OCI-LY7 (cell line): Measurements from ENCODE around the gene ENKD1. TPM values are rescaled to one million over a fixed set of nuclear protein-coding genes. Genes with fewer than 3 reads are reported as not detected.
A peak's percentile ranks its signal among the peaks of the same experiment; 100 is the strongest.

ENCODE experiments used
- BruUV-seq: library from RNA; stranded (reverse); fragments of 400-500 nt; replicated peaks from 2 replicates; lab custom pipeline; 2021; lab: Mats Ljungman, UMichigan
- CTCF ChIA-PET: fragments of 300-600 bp; sonication (Branson Sonifier 250); formaldehyde crosslinking; loops from one replicate; lab custom pipeline; 2022; ENCODE audit warnings: antibody characterized with exemption; ENCODE audit not compliant: unreplicated experiment; lab: Charles Lee
- POLR2A ChIA-PET: fragments of 300-600 bp; sonication (Branson Sonifier 250); formaldehyde crosslinking; loops from one replicate; lab custom pipeline; 2022; ENCODE audit warnings: antibody characterized with exemption; lab: Charles Lee
- DNase-seq: peaks from one replicate; pipeline ENCODE4 v3.0.0-alpha.2; 2015; ENCODE audit warnings: low spot score
- H2AFZ ChIP-seq: fragments of 200-600 bp; sonication (generic), shearing (Covaris generic); 2 replicates; pipeline ENCODE4 v1.6.1; 2014; ENCODE audit warnings: mild to moderate bottlenecking, antibody characterized with exemption, low read length, moderate library complexity
- H3K27ac ChIP-seq: fragments of 200-600 bp; sonication (generic); 2 replicates; pipeline ENCODE4 v1.5.1; 2014; ENCODE audit warnings: mixed run types, low read depth, mild to moderate bottlenecking, moderate library complexity, low read length, inconsistent platforms; ENCODE audit not compliant: poor library complexity, severe bottlenecking
- H3K36me3 ChIP-seq: fragments of 200-600 bp; sonication (generic); 2 replicates; pipeline ENCODE4 v1.6.1; 2014; ENCODE audit warnings: mild to moderate bottlenecking, antibody characterized with exemption, low read length, moderate library complexity, mixed read lengths; ENCODE audit not compliant: insufficient read depth
- H3K4me1 ChIP-seq: fragments of 200-600 bp; sonication (generic); 2 replicates; pipeline ENCODE4 v1.5.1; 2014; ENCODE audit warnings: mild to moderate bottlenecking, low read length; ENCODE audit not compliant: insufficient read depth, poor library complexity, severe bottlenecking
- H3K4me2 ChIP-seq: fragments of 200-600 bp; sonication (generic); 2 replicates; pipeline ENCODE4 v1.6.1; 2014; ENCODE audit warnings: mild to moderate bottlenecking, low read length
- H3K4me3 ChIP-seq: fragments of 200-600 bp; sonication (generic); 2 replicates; pipeline ENCODE4 v1.5.1; 2014; ENCODE audit warnings: mild to moderate bottlenecking, low read depth, low read length; ENCODE audit not compliant: poor library complexity, severe bottlenecking
- H3K79me2 ChIP-seq: fragments of 200-600 bp; sonication (generic); 2 replicates; pipeline ENCODE4 v1.6.1; 2016; ENCODE audit warnings: low read depth, mild to moderate bottlenecking, low read length, moderate library complexity, mixed read lengths; ENCODE audit not compliant: insufficient read depth
- H3K9me2 ChIP-seq: fragments of 200-600 bp; sonication (generic); 2 replicates; pipeline ENCODE4 v1.6.1; 2016; ENCODE audit warnings: mild to moderate bottlenecking, low read length, mixed read lengths; ENCODE audit not compliant: insufficient read depth
- H3K9me3 ChIP-seq: fragments of 200-600 bp; sonication (generic); 2 replicates; pipeline ENCODE4 v1.6.1; 2014; ENCODE audit warnings: mild to moderate bottlenecking, mixed run types, low read length, mixed read lengths
- H4K20me1 ChIP-seq: fragments of 200-600 bp; sonication (generic); 2 replicates; pipeline ENCODE4 v1.6.1; 2014; ENCODE audit warnings: mild to moderate bottlenecking, antibody characterized with exemption, low read length, moderate library complexity, mixed read lengths; ENCODE audit not compliant: insufficient read depth
- CTCF ChIP-seq: fragments of 200-600 bp; sonication (generic); conservative IDR thresholded peaks from 2 replicates; pipeline ENCODE4 v1.5.1; 2014; ENCODE audit warnings: mild to moderate bottlenecking, antibody characterized with exemption, low read length, moderate library complexity, mixed read lengths
- EZH2phosphoT487 ChIP-seq: fragments of 200-600 bp; sonication (generic); IDR thresholded peaks from 2 replicates; pipeline ENCODE4 v1.6.1; 2018; ENCODE audit warnings: low read depth, borderline replicate concordance, mild to moderate bottlenecking, mixed run types, antibody characterized with exemption, low read length, moderate library complexity, mixed read lengths
- intact Hi-C: fragments of 100-400 bp; cut with micrococcal nuclease; formaldehyde crosslinking; loops from one replicate; pipeline ENCODE4 v1.10.0; 2022; ENCODE audit not compliant: unreplicated experiment
- total RNA-seq, 2 experiments: library from RNA; depleted of rRNA in 1 of 2; stranded (reverse); fragments of >200 nt in 1 of 2; shearing (Covaris generic) in 1 of 2; gene quantifications; 2 replicates each; pipeline ENCODE4 v1.2.3, GENCODE V29; 2014 to 2022

ENKD1 gene
- total RNA-seq, 2 experiments from 2014 or later: 8.1 to 15.7 TPM

GRCh38 chr16:67650023-67650422, 16.5 kb downstream of the ENKD1 start:
- Histone ChIP-seq H3K4me3 (no peak overlapping the region), H2AFZ (no peak overlapping the region), H3K36me3 (peaks cover 74% of the 10 kb centered on the region), H3K79me2 (peaks cover 14% of the 10 kb centered on the region; the same call in 1 of the 2 replicates), H3K4me1 (peaks cover 16% of the 10 kb centered on the region), H3K9me2 (no peaks in the 10 kb centered on the region), H3K27ac (no peak overlapping the region), H3K9me3 (no peaks in the 10 kb centered on the region), H4K20me1 (no peaks in the 10 kb centered on the region; the same call in 1 of the 2 replicates), H3K4me2 (no peak overlapping the region)
- DNase-seq: no peak
- BruUV-seq: no TSS peak
- CTCF ChIA-PET: no interaction called here
- TF ChIP-seq CTCF: no peak
- TF ChIP-seq EZH2phosphoT487: no peak
- POLR2A ChIA-PET: interaction anchor here (1.6 kb wide), 1 partner anchor 10 kb away, joined by 4 read pairs; the partner anchor contains the start of gene ACD
- intact Hi-C loops: no loop called here

- Histone ChIP-seq H2AFZ (no peak overlapping the region), H3K4me3 (no peak overlapping the region), H3K36me3 (peaks cover 69% of the 10 kb centered on the region), H3K4me2 (no peak overlapping the region), H3K27ac (no peak overlapping the region), H4K20me1 (no peaks in the 10 kb centered on the region; the same call in 1 of the 2 replicates), H3K9me2 (no peaks in the 10 kb centered on the region), H3K4me1 (peaks cover 17% of the 10 kb centered on the region), H3K9me3 (no peaks in the 10 kb centered on the region), H3K79me2 (peaks cover 14% of the 10 kb centered on the region; the same call in 1 of the 2 replicates)
- ChIA-PET CTCF (no interaction called here), POLR2A (no interaction called here)
- intact Hi-C loops: no loop called here
- no peak for DNase-seq
- BruUV-seq: TSS peak; percentile 53
- TF ChIP-seq CTCF: no peak
- TF ChIP-seq EZH2phosphoT487: no peak
Measured at GRCh38 chr16:67649494-67649931, 17.0 kb downstream of the ENKD1 start.

- H4K20me1 ChIP-seq: no peaks in the 10 kb centered on the region; the same call in 1 of the 2 replicates
- H2AFZ ChIP-seq: no peak overlapping the region
- H3K9me2 ChIP-seq: no peaks in the 10 kb centered on the region
- no peak overlapping the region for H3K4me2 ChIP-seq
- H3K79me2 ChIP-seq: peaks cover 14% of the 10 kb centered on the region; the same call in 1 of the 2 replicates
- CTCF ChIA-PET: no interaction called here
- DNase-seq: no peak
- intact Hi-C loops: no loop called here
- TF ChIP-seq EZH2phosphoT487 (no peak), CTCF (no peak)
- H3K27ac ChIP-seq: no peak overlapping the region
- peaks cover 23% of the 10 kb centered on the region for H3K4me1 ChIP-seq
- no peak overlapping the region for H3K4me3 ChIP-seq
- H3K36me3 ChIP-seq: peaks cover 63% of the 10 kb centered on the region
- no TSS peak for BruUV-seq
- H3K9me3 ChIP-seq: no peaks in the 10 kb centered on the region
- POLR2A ChIA-PET: no interaction called here
Measured at GRCh38 chr16:67648764-67649407, 17.7 kb downstream of the ENKD1 start.
